Fibroblast of lung (primary cell): ENCODE results near the gene MLC1. TPM values are rescaled to one million over a fixed set of nuclear protein-coding genes. Genes with fewer than 3 reads are reported as not detected.
A peak's percentile ranks its signal among the peaks of the same experiment; 100 is the strongest.

Experiments used
- DNase-seq, 2 donors: peaks; one replicate each; pipeline versions ENCODE4 v3.0.0 to v3.0.0-alpha.2; 2010; ENCODE audit warnings: low read depth in 2 of 2
- H2AFZ ChIP-seq: 2 replicates; pipeline ENCODE4 v1.5.1; 2012; ENCODE audit warnings: low read length, control low read depth, inconsistent platforms
- H3K27ac ChIP-seq: 2 replicates; pipeline ENCODE4 v1.5.1; 2011; ENCODE audit warnings: low read length, control low read depth; ENCODE audit not compliant: insufficient read depth
- H3K27me3 ChIP-seq: 2 replicates; pipeline ENCODE4 v1.5.1; 2011; ENCODE audit warnings: mild to moderate bottlenecking, low read length; ENCODE audit not compliant: control insufficient read depth, insufficient read depth
- H3K36me3 ChIP-seq: 2 replicates; pipeline ENCODE4 v1.5.1; 2011; ENCODE audit warnings: low read length; ENCODE audit not compliant: control insufficient read depth, insufficient read depth
- H3K4me1 ChIP-seq: 2 replicates; pipeline ENCODE4 v1.5.1; 2011; ENCODE audit warnings: low read length; ENCODE audit not compliant: control insufficient read depth, insufficient read depth; ENCODE audit errors: extremely low read depth
- H3K4me2 ChIP-seq: 2 replicates; pipeline ENCODE4 v1.5.1; 2011; ENCODE audit warnings: low read length, control low read depth; ENCODE audit not compliant: insufficient read depth; ENCODE audit errors: extremely low read depth
- H3K4me3 ChIP-seq, 4 experiments: fragments of 200-600 bp in 1 of 4; sonication (generic) in 1 of 4; replicated peaks in 1 of 4; 2 replicates each; pipeline ENCODE4 v1.5.1; 2011 to 2016; ENCODE audit warnings: low read length in 4 of 4, low read depth in 3 of 4, mild to moderate bottlenecking in 3 of 4, control low read depth in 2 of 4, inconsistent platforms in 1 of 4, mixed read lengths in 1 of 4; ENCODE audit not compliant: insufficient read depth in 1 of 4; ENCODE audit errors: control extremely low read depth in 1 of 4
- H3K79me2 ChIP-seq: 2 replicates; pipeline ENCODE4 v1.5.1; 2012; ENCODE audit warnings: mild to moderate bottlenecking, low read length, inconsistent platforms; ENCODE audit not compliant: control insufficient read depth, insufficient read depth
- H3K9ac ChIP-seq: 2 replicates; pipeline ENCODE4 v1.5.1; 2011; ENCODE audit warnings: mild to moderate bottlenecking, low read length, control low read depth; ENCODE audit not compliant: insufficient read depth
- H3K9me3 ChIP-seq: 2 replicates; pipeline ENCODE4 v1.5.1; 2012; ENCODE audit warnings: low read depth, low read length; ENCODE audit not compliant: control insufficient read depth, insufficient read depth
- H4K20me1 ChIP-seq: 2 replicates; pipeline ENCODE4 v1.5.1; 2011; ENCODE audit warnings: low read length; ENCODE audit not compliant: control insufficient read depth, insufficient read depth; ENCODE audit errors: extremely low read depth
- CTCF ChIP-seq, 2 donors: IDR thresholded peaks in 1 of 2; conservative IDR thresholded peaks in 1 of 2; 1 replicate in 1 of 2; 2 replicates in 1 of 2; pipeline ENCODE4 v1.5.1; 2011 to 2012; ENCODE audit warnings: low read length in 2 of 2, control low read depth in 1 of 2, inconsistent platforms in 1 of 2, low read depth in 1 of 2, mild to moderate bottlenecking in 1 of 2
- EZH2 ChIP-seq: IDR thresholded peaks from 2 replicates; pipeline ENCODE4 v1.5.1; 2012; ENCODE audit warnings: low read length, control low read depth, mild to moderate bottlenecking; ENCODE audit errors: missing control alignments
- polyA plus RNA-seq, 2 donors: library from polyadenylated mRNA; depleted of rRNA in 1 of 2; stranded (reverse) in 1 of 2; unstranded in 1 of 2; fragments of >200 nt; gene quantifications; 2 replicates each; pipeline ENCODE4 v1.2.1, GENCODE V29; 2011 to 2012; ENCODE audit warnings: missing spikeins in 1 of 2
- total RNA-seq: library from RNA; depleted of rRNA; stranded (reverse); fragments of >200 nt; gene quantifications from 2 replicates; pipeline ENCODE4 v1.2.1, GENCODE V29; 2014

The MLC1 gene
- total and polyA plus RNA-seq, 2 donors (not counting 1 experiment from before 2014, with no cell fraction given), result under 0.01 TPM; not detected in 1

GRCh38 chr22:50017701-50018224 lies 67.5 kb downstream of the MLC1 start:
- Histone ChIP-seq H3K4me2 (no peak overlapping the region), H2AFZ (no peak overlapping the region), H3K36me3 (no peaks in the 10 kb centered on the region), H3K9ac (no peak overlapping the region), H3K27me3 (peaks cover 30% of the 10 kb centered on the region), H3K79me2 (no peaks in the 10 kb centered on the region), H3K4me3 (no peak overlapping the region), H3K27ac (no peak overlapping the region), H3K9me3 (no peaks in the 10 kb centered on the region), H4K20me1 (no peaks in the 10 kb centered on the region), H3K4me1 (no peaks in the 10 kb centered on the region)
- TF ChIP-seq CTCF (conservative IDR thresholded peaks at IDR 0.05 in 1 of 2, IDR thresholded peaks at IDR 0.05 in 1 of 2; ENCODE audit: low read depth in 1 of 2, low read length in 2 of 2), result no peak
- TF ChIP-seq EZH2, result no peak
- no peak for DNase-seq

GRCh38 chr22:50016988-50017700 lies 68.1 kb downstream of the MLC1 start:
- Histone ChIP-seq H3K9ac (no peak overlapping the region), H3K4me2 (no peak overlapping the region), H3K27ac (no peak overlapping the region), H4K20me1 (no peaks in the 10 kb centered on the region), H3K79me2 (no peaks in the 10 kb centered on the region), H3K36me3 (no peaks in the 10 kb centered on the region), H3K27me3 (peaks cover 35% of the 10 kb centered on the region), H2AFZ (no peak overlapping the region), H3K4me1 (no peaks in the 10 kb centered on the region), H3K4me3 (no peak overlapping the region), H3K9me3 (no peaks in the 10 kb centered on the region)
- no peak for TF ChIP-seq CTCF (conservative IDR thresholded peaks at IDR 0.05 in 1 of 2, IDR thresholded peaks at IDR 0.05 in 1 of 2; ENCODE audit: low read depth in 1 of 2, low read length in 2 of 2)
- no peak for TF ChIP-seq EZH2
- peak in 1 of 2 donors; percentile 37 for DNase-seq

GRCh38 chr22:50016308-50016987 lies 68.8 kb downstream of the MLC1 start:
- no peaks in the 10 kb centered on the region for H3K9me3 ChIP-seq
- H3K27ac ChIP-seq, result no peak overlapping the region
- no peak overlapping the region for H3K9ac ChIP-seq
- no peaks in the 10 kb centered on the region for H3K4me1 ChIP-seq
- H4K20me1 ChIP-seq, result no peaks in the 10 kb centered on the region
- no peaks in the 10 kb centered on the region for H3K79me2 ChIP-seq
- no peaks in the 10 kb centered on the region for H3K36me3 ChIP-seq
- H3K27me3 ChIP-seq, result peaks cover 42% of the 10 kb centered on the region
- TF ChIP-seq CTCF (conservative IDR thresholded peaks at IDR 0.05 in 1 of 2, IDR thresholded peaks at IDR 0.05 in 1 of 2; ENCODE audit: low read depth in 1 of 2, low read length in 2 of 2), result no peak
- TF ChIP-seq EZH2, result no peak
- H3K4me2 ChIP-seq, result no peak overlapping the region
- DNase-seq, result no peak
- no peak overlapping the region for H3K4me3 ChIP-seq
- no peak overlapping the region for H2AFZ ChIP-seq
